ENCODE results near the gene MRPS14.

The MRPS14 gene

GRCh38 chr1:174982971-174983689 is 40.1 kb downstream of the MRPS14 start:
- Histone ChIP-seq H3K36me3 (peaks cover 0 to 12% (median 9%) of the 10 kb centered on the region in 3 donors), H3K9me3 (no peaks in the 10 kb centered on the region), H3K27me3 (no peaks in the 10 kb centered on the region), H3K4me3 (no peak overlapping the region), H3K4me1 (no peaks in the 10 kb centered on the region), H3K27ac (no peak overlapping the region)
- intact Hi-C loops (cut with DNase I; ENCODE audit: low total_unique reads) = loop anchor here (5.0 kb wide), 1 partner anchor 216 kb away; no protein-coding TSS in a partner anchor
- peak; percentile 67 to 70 for TF ChIP-seq CTCF (IDR thresholded peaks at IDR 0.05)
- DNase-seq = no peak

- no peaks in the 10 kb centered on the region for H3K27me3 ChIP-seq
- no peak for DNase-seq
- no peak for TF ChIP-seq CTCF (IDR thresholded peaks at IDR 0.05)
These were observed 46.7 kb downstream of the MRPS14 start for GRCh38 chr1:174976436-174977108.

GRCh38 chr1:174975764-174976163 is 47.5 kb downstream of the MRPS14 start:
- Histone ChIP-seq H3K27ac (no peak overlapping the region), H3K9me3 (no peaks in the 10 kb centered on the region), H3K27me3 (no peaks in the 10 kb centered on the region), H3K4me1 (peaks cover 0 to 4% (median 0%) of the 10 kb centered on the region in 4 donors), H3K36me3 (peaks cover 0 to 18% (median 7%) of the 10 kb centered on the region in 3 donors), H3K4me3 (no peak overlapping the region)
- no peak for TF ChIP-seq CTCF (IDR thresholded peaks at IDR 0.05)
- DNase-seq = no peak
- intact Hi-C loops (cut with DNase I; ENCODE audit: low total_unique reads) = no loop called here

More at GRCh38 chr1:174976436-174977108, 46.7 kb downstream of the MRPS14 start:
- H3K36me3 ChIP-seq = peaks cover 0 to 18% (median 7%) of the 10 kb centered on the region in 3 donors
- H3K27ac ChIP-seq = no peak overlapping the region
- intact Hi-C loops (cut with DNase I; ENCODE audit: low total_unique reads) = no loop called here
- no peaks in the 10 kb centered on the region for H3K9me3 ChIP-seq
- no peak overlapping the region for H3K4me3 ChIP-seq
- H3K4me1 ChIP-seq = peaks cover 0 to 4% (median 0%) of the 10 kb centered on the region in 4 donors

- no peak for TF ChIP-seq CTCF (IDR thresholded peaks at IDR 0.05)
- Histone ChIP-seq H3K4me1 (peaks cover 0 to 5% (median 2%) of the 10 kb centered on the region in 4 donors), H3K9me3 (no peaks in the 10 kb centered on the region), H3K4me3 (no peak overlapping the region), H3K36me3 (peaks cover 0 to 17% (median 7%) of the 10 kb centered on the region in 3 donors), H3K27ac (no peak overlapping the region), H3K27me3 (no peaks in the 10 kb centered on the region)
- DNase-seq = no peak
- intact Hi-C loops (cut with DNase I; ENCODE audit: low total_unique reads) = no loop called here
These were observed 48.5 kb downstream of the MRPS14 start for GRCh38 chr1:174974711-174975119.

- no peaks in the 10 kb centered on the region for H3K9me3 ChIP-seq
- no peak for TF ChIP-seq CTCF (IDR thresholded peaks at IDR 0.05)
- no peaks in the 10 kb centered on the region for H3K27me3 ChIP-seq
- no peak overlapping the region for H3K4me3 ChIP-seq
- no peak overlapping the region for H3K27ac ChIP-seq
- no peak for DNase-seq
- peaks cover 0 to 5% (median 3%) of the 10 kb centered on the region in 3 donors for H3K36me3 ChIP-seq
- peaks cover 0 to 33% (median 14%) of the 10 kb centered on the region in 4 donors for H3K4me1 ChIP-seq
- intact Hi-C loops (cut with DNase I; ENCODE audit: low total_unique reads) = no loop called here
These were observed 51.3 kb downstream of the MRPS14 start for GRCh38 chr1:174971902-174972301.

All from tibial artery (tissue), 4 donors.